HG03575 (cell line): Measurements from ENCODE around the gene JCAD.
"Not testable (repeated sequence)": the region's sequence is repeated elsewhere in the genome, so short reads cannot be mapped to it uniquely, and the experiment has no call there.

Experiments
- ATAC-seq: cut with Tn5 transposase; IDR thresholded peaks from one replicate; pipeline ENCODE4 v1.9.1; 2021; ENCODE audit not compliant: unreplicated experiment, insufficient number of reproducible peaks, low FRiP score; ENCODE audit errors: extremely low read depth

The JCAD gene

DNA sequence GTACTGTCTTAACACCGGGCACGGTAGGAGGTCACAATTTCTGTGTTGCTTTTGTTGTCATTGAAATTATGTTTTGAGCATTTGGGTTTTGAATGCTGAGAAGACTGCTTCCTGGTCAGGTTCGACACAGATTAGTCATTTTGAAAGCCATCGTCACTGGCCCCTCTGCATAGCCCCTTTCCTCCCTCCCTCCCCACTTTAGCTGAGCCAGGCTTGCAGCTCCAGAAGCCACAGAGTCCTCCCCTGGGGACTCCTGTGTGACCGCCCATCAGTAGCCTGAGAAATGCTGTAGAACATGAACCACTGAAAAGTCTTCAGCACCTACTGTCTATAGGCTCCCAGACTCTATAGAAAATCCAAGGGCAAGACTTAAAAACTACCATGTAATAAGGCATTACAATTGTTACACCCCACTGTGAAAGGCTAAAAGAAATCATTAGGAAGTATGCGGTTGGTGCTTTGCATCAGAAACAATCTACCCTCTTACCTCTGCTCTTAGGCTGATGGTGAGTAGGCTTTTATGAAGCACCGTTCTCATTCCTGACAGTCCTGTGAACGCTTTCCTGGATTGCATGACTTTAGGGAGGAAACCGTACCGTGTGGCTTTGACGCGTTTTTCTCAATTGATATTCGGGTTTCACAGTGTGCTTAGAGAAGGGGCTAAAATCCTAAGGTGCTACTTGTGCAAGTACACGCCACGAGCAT lies 24.8 kb downstream of the JCAD start:
- ATAC-seq, result no peak

DNA sequence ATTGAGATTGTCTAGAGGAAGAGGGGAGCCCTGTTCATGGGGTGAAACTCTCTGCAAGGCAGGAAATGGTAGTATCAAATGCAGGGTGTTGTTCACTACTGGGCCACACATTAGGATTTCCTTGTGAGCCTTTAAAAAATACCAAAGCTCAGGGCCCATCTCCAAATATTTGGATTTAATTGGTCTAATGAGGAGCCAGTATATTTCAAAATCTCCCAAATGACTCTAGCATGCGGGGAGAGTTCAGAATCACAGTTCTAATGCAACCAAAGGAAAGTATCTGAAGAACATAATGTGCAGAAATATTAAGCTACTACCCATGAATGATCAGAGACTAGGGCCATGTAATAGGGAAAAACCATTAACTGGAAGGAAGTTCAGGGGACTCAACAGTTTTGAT lies 27.3 kb downstream of the JCAD start:
- no peak for ATAC-seq

DNA sequence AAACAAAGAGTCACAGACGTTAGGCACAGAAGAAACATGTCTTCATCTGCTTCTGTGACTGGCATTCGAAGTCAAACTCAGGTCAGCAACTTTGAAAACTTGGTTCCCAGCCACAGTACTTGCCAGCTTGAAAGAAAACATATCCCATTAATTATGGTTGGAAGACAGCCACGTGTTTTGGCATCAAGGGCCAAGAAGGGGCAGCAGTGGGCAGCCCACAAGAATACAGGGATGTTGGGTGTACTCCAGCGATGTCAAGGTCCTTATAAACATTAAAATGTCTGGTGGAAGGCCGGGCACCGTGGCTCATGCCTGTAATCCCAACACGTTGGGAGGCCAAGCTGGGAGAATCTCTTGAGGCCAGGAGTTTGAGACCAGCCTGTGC lies 29.5 kb downstream of the JCAD start:
- no peak for ATAC-seq

DNA sequence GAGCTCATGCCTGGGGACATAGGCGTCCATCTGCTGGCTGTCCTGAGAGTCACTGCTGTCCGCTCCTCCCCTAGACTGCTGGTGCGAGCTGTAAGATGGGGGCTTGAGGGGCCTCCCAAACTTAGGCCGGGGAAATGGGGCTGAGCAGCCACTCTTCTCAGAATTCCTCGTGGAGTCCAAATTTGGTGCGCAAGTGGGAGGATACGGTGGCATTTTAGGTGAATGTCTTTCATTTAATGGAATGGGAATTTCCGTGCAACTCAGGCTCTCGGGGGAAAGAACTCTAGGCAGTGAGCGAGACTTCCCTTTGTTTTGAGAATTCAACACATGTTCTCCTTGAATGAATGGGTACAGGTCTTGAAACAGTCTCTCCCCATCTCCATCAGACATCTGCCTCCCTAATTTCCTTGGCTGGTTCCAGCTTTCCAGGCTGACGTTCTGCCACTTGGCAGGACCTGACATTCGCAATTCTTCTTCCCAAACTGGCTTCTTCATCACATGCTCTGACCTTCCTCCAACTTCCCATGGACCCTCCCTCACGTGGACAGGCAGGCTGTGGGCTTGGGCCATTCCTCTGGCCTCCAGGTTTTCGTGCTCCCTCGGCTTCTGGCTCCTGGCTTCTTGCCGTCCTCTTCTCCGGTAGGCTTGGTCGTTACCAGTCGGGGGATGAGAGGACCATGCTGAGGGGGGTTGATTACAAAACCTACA lies 30.1 kb downstream of the JCAD start:
- no peak for ATAC-seq

DNA sequence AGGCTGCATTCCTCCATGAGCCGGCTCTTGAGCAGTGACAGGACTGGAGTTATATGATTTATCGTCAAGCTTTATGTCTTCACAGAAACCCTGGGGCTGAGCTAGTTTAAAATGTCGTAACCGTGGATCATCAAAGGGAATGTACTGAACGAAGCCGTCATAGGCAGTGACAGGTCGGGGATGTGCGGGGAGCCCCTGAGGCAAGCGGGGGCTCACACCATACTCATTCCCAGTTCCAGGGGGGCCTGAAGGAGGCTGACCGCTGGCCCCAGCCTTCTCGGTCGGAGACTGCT lies 30.7 kb downstream of the JCAD start:
- no peak for ATAC-seq

DNA sequence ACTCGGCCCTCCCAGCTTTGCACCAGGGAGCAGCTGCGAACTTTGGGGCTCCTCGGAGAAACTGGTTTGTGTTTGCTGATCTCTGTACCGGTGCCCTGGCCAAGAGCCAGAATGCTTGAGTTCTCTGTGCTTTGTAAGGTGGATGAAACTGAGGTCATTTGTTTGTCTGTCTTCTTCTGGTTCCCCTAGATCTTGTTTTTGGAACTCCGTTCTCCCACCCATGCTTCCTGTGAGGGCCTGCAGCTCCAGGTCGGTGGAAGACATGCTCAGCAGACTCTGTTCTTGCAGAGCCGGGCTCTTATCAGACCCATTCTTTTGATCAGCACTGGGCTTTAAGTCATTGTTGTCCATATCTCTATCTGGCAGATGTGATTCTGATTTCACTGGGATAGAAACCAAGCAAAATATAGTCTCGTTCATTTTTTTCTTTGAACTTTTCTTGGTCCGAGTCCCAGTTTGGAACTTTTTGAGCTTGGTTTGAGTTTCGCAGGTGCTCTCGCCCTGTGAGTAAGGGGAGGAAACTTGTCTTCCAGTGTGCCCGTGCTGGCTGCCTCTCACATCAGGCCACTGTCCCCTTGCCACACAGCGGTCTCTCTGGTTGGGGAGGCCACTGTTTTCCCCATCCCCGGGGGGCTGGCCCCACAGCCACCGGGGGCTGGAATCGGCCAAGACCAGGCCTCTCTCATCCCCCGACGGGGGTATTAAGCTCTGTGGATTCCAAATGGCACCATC lies 31.2 kb downstream of the JCAD start:
- no peak for ATAC-seq

DNA sequence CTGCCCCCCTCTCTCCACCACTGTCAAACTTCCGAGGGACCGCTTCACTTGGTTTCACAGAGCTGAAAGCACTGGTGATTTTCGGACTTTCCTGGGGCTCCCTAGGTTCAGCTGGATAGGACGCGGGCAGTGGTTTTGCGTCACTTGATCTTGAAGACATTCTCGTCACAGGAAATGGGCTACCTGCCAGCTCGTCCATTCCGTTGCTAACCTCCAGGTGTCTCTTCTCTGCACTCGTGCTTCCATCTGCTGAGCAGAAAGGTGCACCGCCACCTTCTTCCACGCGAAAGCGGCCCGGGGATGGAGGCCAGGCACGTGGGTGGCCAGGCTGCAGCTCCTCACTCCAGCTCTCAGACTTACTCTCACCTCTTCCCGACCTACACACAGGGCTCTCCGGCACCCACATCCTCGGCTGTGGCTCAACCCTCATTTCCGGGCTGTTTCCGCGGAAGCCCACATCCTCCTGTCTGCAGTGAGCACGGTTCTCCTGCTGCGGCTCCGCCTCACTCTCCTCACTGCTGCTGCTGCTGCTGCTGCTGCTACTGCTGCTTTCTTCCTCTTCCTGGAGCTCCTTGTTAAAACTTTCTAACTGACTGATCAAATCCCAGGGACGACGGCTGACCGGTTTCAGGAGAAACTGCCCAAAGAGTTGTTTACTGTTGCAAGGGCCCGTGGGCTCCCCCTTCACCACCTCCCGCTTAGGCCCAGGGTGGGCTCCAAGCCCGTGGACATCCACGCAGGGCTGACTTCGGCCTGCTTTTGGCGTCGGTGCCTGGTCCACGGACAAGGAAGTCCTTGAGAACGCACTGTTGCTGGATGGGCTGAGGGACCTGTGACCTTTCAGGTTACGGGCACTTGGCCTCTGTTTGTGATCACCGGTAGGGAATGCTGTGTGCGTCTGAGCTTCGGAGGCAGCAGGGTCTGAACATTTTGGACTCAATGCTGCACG lies 32.1 kb downstream of the JCAD start:
- peak; percentile 72 for ATAC-seq

DNA sequence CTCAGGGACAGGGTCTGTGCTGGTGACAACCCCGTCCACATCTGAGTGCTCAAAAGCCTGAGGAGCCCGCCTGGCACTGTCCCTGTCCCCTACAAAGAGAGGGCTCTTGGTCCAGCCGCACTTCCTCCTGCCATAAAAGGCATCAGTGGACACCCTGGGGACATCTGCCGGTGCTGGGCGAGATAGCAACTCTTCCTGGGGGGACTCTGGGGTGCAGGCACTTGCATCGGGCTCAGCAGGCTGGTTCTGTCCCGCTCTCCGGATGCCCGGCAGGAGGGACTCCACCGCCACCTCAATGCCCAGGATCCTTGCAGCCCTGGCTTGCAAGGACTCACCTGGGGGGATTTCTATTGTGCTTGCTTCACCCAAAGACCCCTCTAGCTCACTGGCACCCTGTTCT lies 32.8 kb downstream of the JCAD start:
- ATAC-seq, result no peak

DNA sequence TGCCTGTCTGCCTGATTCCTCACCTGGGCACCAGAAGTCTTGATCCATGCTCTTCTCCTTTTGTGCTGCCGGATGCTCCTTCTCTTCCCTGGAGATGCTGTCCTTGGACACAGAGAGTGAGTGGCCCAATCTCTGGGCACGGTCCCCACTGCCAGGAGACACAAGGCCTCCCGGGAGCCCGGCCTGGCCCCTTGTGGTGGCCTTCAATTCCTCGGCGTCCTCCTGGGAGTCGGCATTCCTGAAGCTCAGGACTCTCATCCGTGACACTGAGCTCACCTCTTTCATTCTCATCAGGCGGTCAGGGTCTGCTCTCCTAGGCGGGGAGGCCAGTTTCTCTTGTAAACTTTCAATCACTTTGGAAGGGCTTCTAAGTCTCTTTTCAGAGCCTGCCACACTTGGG lies 33.3 kb downstream of the JCAD start:
- no peak for ATAC-seq

DNA sequence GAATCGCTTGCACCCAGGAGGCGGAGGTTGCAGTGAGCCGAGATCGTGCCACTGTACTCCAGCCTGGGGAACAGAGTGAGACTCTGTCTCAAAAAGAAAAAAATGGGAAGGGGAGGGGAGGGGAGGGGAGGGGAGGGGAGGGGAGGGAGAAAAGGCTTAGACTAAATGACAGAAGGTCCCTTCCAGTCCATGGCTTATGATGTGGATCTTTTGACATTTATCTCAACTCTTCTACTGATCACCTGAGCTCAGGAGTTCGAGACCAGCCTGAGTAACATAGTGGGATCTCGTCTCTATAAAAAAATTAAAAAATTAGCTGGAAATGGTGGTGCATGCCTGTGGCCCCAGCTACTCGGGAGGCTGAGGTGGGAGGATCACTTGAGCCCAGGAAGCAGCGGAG lies 34.0 kb downstream of the JCAD start:
- ATAC-seq, result not testable (repeated sequence)

DNA sequence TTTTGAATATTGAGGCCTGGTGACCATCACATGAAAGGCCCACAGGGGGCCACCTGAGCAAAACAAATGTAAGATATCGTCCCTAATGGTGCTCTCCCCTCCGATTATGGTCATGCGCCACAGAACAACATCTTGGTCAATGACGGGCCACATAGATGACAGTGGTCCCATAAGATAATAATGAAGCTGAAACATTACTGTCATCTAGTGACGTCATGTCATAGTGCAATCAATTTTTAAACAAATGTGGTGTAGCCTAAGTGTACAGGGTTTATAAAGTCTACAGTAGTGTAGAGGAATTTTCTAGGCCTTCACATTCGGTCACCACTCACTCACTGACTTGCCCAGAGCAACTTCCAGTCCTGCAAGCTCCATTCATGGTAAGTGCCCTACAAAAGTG lies 36.8 kb downstream of the JCAD start:
- no peak for ATAC-seq

DNA sequence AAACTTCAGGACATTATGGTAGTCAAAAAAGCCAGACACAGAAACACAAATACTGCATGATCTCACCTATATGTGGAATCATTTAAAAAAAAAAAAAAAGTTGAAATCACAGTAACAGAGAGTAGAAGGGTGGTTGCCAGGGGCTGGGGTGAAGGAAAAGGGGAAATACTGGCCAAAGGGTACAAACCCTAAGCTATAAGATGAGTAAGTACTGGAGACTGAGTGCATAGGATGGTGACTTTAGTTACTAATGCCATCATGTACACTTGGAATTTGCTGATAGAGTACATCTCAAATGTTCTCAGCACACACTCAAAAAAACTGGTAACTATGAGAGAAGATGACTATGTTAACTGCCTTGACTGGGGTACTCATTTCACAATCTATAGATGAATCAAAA lies 39.9 kb downstream of the JCAD start:
- ATAC-seq, result no peak

DNA sequence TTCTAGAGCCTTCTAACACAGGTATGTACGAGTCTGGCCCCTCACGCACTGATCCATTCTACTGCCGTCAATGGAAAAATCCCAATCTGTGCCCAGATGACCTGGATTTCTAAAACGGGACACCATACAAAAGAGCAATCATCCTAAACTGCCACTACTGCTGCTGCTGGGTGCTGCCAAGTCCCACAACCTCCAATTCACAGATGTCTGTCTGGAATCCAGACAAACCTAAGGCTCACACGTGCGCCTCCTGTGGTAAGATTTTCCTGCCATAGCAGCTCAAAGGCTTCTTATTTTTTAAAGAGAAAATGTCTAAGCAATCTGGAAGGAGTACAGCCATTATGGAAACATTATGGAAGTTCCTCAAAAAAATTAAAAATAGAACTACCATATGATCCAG lies 40.9 kb downstream of the JCAD start:
- ATAC-seq, result no peak

DNA sequence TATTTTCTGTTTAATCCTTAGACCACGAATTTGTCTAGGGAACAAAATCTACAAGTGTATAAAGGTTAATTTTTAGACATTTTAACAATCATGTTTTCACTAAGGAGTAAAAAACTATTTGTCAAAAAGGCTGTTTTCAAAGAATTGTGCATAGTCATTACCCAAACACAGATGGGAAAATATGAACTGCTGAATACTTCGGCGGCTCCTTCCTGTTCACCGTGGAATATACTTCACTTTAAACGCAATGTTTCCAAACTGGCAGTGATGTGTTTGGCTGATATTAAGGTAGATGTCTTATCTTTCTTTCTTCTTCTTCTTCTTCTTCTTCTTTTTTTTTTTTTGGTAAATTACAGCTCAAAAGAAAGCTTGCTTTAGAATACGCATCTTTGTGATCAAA lies 41.4 kb downstream of the JCAD start:
- ATAC-seq, result no peak

DNA sequence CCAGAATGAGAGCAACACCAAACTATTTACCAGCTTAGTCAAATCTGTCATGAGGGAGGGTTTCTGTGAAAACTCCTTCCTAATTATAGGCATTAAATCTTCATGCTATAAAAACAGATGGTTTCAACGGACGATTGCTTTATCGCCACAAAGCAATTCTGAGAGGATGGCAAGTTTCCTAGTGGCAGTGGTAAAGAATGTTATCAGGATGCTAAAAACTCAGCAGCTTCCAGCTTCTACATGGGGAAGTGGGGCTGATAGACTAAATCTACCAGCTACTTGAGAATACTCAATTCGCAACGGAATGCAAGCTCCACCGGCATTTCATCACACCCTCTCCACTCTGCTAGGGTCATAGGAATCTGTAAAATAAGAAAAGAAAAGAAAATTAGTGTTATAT lies 41.8 kb downstream of the JCAD start:
- no peak for ATAC-seq

DNA sequence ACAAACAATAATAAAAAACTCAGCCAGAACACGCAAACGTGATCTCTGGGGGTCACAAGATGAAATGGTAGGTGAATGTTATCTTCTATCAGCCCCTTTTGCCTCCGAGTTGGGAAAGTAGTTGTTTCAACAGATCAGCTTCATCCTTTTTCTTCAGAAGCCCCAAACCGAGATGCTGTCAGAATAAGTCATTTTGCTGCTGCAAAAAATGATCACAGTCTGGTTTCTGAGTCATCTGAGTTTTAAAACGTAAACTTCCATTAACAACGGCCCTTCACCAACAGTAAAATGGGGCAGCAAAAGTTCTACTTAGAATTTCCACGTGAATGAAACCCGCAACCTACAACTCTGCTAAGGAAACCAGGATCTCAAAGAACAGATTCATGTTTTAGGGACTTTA lies 44.9 kb downstream of the JCAD start:
- ATAC-seq, result no peak

DNA sequence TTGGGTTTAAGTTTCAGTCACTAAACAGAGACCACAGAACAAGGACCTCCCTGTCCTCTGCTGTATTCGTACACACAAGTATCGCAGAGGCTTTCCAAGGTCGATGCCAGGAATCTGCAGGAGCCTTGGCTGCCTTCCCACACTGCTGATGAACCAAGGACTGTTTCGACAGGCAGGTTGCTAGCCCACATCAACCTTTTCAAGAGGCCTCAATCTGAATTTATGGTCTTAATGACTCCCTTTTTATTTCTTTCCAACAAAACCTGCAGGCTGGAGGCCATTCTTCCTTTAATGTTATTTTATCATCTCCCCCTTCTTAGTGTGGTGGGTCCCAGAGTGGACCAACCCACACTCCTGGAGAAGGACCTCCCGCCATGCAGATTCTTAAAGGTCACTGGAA lies 45.6 kb downstream of the JCAD start:
- no peak for ATAC-seq

DNA sequence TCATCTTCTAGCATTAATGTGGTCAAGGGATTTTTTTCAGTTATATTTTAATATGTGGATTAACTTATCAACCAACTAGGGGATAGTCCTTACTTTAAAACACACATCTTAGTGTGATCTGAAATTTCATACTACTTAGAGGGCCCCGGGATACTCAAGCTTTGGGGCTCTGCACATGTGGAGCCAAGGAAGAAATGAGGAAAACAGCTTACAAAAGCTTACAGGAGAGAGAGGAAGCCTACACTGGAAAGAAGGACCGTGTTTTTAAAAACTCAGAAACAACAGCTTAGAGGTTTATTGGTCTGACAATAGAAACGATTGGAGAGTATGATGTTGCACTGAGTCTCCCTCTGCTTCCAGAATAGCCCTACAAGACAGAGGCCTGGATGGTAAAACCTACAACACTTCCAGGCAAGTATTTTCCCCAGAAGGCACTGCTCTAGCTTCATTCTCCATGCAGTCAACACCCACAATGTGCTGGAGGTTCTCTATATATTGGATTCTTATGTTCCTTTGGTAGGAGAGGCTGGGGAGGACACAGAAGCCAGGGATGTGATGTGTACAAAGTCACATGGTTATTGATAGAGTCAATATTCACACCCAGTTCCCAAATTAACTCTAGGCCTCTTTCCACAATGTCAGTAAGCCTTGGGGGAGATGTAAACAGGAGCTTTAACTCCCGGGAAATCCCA lies 47.3 kb downstream of the JCAD start:
- ATAC-seq, result no peak

DNA sequence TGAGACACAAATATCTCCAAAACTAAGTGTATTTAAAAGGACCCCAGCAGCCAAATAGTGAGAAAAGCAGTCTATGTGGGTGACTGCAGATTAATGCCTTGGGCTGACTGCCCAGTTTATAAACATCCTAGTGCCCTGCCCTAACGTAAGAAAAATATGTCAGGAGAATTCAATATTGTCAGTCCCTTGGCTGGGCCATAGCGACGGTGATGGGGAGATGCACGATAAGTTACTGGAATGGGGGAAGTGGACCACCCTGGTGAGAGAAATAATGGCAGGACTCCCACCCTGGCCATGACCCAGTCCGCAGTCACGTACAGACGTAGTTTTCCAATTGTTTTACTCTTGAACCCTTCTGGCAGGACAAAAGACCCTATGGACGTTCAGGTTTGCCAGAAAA lies 48.0 kb downstream of the JCAD start:
- ATAC-seq, result no peak
